HG03175 (cell line): Measurements from ENCODE around the gene CAV2.

ENCODE experiments used
- ATAC-seq: cut with Tn5 transposase; IDR thresholded peaks from one replicate; pipeline ENCODE4 v1.9.1; 2021; ENCODE audit warnings: mild to moderate bottlenecking, moderate library complexity; ENCODE audit not compliant: unreplicated experiment

Gene CAV2

GRCh38 chr7:116522247-116522646 is 22.7 kb downstream of the CAV2 start:
- no peak for ATAC-seq

GRCh38 chr7:116524221-116524608 is 24.7 kb downstream of the CAV2 start:
- no peak for ATAC-seq

GRCh38 chr7:116524609-116525297 is 25.2 kb downstream of the CAV2 start, which contains the start of gene CAV1:
Gene CAV1, plus strand, starts transcription at chr7:116525036. Its CDS starts 27 bp downstream, at chr7:116525063.
- no peak for ATAC-seq

GRCh38 chr7:116525298-116525912 is 25.9 kb downstream of the CAV2 start:
- peak; percentile 32 for ATAC-seq

- peak; percentile 94 for ATAC-seq
These were observed 26.6 kb downstream of the CAV2 start for GRCh38 chr7:116525913-116526861.

GRCh38 chr7:116526897-116527296 is 27.4 kb downstream of the CAV2 start:
- no peak for ATAC-seq

- no peak for ATAC-seq
These were observed 28.0 kb downstream of the CAV2 start for GRCh38 chr7:116527521-116527920.

GRCh38 chr7:116528008-116528789 is 28.7 kb downstream of the CAV2 start:
- no peak for ATAC-seq

- ATAC-seq, result no peak
These were observed 29.7 kb downstream of the CAV2 start for GRCh38 chr7:116529250-116529649.

GRCh38 chr7:116530107-116530820 is 30.7 kb downstream of the CAV2 start:
- no peak for ATAC-seq

GRCh38 chr7:116532102-116532688 is 32.7 kb downstream of the CAV2 start:
- ATAC-seq, result no peak

GRCh38 chr7:116534790-116535189 is 35.3 kb downstream of the CAV2 start:
- no peak for ATAC-seq

GRCh38 chr7:116535416-116535815 is 35.9 kb downstream of the CAV2 start:
- no peak for ATAC-seq

- no peak for ATAC-seq
These were observed 38.6 kb downstream of the CAV2 start for GRCh38 chr7:116538138-116538537.

GRCh38 chr7:116539879-116540278 is 40.3 kb downstream of the CAV2 start:
- ATAC-seq, result no peak

GRCh38 chr7:116540743-116541142 is 41.2 kb downstream of the CAV2 start:
- ATAC-seq, result no peak

GRCh38 chr7:116541951-116542350 is 42.4 kb downstream of the CAV2 start:
- no peak for ATAC-seq

- no peak for ATAC-seq
These were observed 43.1 kb downstream of the CAV2 start for GRCh38 chr7:116542618-116543017.

- ATAC-seq, result no peak
These were observed 44.1 kb downstream of the CAV2 start for GRCh38 chr7:116543664-116544063.

- no peak for ATAC-seq
These were observed 44.9 kb downstream of the CAV2 start for GRCh38 chr7:116544487-116544886.
